ENCODE measurements around the gene TCF7L2.

Gene TCF7L2

DNA sequence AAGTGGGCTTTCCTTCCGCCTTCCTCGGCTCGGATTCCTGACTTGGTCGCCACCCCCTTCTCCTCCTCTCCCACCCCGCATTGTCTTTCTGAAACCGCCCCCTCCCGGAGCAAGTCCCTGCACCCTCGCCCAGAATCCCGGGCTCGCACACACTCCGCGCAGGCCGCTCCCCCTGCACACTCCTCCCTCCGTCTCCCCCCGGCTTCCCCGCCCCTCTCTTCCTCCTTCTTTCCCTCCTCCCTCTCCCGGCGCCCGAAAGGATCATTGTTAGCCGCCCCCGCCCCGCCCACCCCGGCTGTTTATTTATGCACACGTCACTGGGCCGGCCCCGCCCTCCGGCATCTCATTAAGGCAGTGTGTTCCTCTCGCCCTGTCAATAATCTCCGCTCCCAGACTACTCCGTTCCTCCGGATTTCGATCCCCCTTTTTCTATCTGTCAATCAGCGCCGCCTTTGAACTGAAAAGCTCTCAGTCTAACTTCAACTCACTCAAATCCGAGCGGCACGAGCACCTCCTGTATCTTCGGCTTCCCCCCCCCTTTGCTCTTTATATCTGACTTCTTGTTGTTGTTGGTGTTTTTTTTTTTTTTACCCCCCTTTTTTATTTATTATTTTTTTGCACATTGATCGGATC is at the start of gene TCF7L2:
Gene TCF7L2, plus strand, starts transcription at position 373 of the 633 bp plus-strand sequence. CDS start 510 bp downstream, outside the sequence.
- CTCF ChIA-PET = interaction anchor here (0.6 to 1.4 kb wide), 3 partner anchors 193 to 1001 kb away, joined by 3 to 4 read pairs (median 3); no protein-coding TSS in a partner anchor
- H3K27ac ChIP-seq = peak within 1 kb of the TSS; percentile 97
- peak; percentile 96 for DNase-seq (ENCODE audit: low spot score)
- TF ChIP-seq, protein P1, sequence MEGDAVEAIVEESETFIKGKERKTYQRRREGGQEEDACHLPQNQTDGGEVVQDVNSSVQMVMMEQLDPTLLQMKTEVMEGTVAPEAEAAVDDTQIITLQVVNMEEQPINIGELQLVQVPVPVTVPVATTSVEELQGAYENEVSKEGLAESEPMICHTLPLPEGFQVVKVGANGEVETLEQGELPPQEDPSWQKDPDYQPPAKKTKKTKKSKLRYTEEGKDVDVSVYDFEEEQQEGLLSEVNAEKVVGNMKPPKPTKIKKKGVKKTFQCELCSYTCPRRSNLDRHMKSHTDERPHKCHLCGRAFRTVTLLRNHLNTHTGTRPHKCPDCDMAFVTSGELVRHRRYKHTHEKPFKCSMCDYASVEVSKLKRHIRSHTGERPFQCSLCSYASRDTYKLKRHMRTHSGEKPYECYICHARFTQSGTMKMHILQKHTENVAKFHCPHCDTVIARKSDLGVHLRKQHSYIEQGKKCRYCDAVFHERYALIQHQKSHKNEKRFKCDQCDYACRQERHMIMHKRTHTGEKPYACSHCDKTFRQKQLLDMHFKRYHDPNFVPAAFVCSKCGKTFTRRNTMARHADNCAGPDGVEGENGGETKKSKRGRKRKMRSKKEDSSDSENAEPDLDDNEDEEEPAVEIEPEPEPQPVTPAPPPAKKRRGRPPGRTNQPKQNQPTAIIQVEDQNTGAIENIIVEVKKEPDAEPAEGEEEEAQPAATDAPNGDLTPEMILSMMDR (conservative IDR thresholded peaks at IDR 0.05; ENCODE audit: low read depth) = no peak
- POLR2A ChIA-PET (ENCODE audit: low non-redundant PET) = interaction anchor here (0.5 to 0.6 kb wide), 3 partner anchors 44 to 142 kb away, joined by 3 to 4 read pairs (median 3); no protein-coding TSS in a partner anchor

DNA sequence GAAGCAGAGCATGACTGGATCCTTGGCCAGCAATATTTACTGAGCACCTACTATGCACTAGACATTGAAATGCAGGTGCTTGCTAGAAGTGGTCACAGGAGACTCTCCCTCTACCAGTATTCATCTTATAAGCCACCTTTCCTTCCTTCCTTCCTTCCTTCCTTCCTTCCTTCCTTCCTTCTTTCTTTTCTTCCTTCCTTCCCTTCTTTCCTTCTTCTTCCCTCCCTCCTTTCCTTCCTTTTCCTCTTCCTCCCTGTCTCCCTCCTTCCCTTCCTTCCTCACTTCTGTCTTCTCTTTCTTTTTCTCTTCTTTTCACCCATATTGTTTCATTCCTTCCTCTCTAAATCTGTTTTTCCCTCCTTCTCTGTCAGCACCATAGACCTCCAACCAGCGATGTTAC is 47.3 kb upstream of the TCF7L2 start:
- CTCF ChIA-PET = no interaction called here

DNA sequence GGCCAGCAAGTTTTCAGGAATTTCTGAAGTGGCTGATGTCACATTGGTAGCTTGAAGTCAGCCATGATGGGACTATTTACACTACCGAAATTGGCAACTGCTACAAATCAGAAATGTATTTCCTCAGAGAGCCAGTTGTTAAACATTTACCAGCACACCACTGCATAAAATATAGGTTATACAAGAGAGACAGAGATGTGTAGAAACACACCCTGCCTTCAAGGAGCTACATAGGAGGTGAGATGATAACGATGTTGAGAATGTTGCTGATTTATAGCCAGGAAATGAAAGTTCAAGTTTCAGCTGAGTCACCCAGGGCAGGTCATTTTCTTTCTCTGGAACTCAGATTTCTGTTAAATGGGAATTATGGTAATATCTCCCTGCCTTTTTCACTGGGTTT is 46.0 kb upstream of the TCF7L2 start:
- DNase-seq (ENCODE audit: low spot score) = peak; percentile 69
- TF ChIP-seq, protein P1 (conservative IDR thresholded peaks at IDR 0.05; ENCODE audit: low read depth) = no peak
- POLR2A ChIA-PET (ENCODE audit: low non-redundant PET) = interaction anchor here (0.6 kb wide), 1 partner anchor 293 kb away, joined by 5 read pairs; no protein-coding TSS in a partner anchor
- CTCF ChIA-PET = no interaction called here
- H3K27ac ChIP-seq = no peak overlapping the region

More for the DNA sequence above, 47.3 kb upstream of the TCF7L2 start:
- H3K27ac ChIP-seq = no peak overlapping the region
- POLR2A ChIA-PET (ENCODE audit: low non-redundant PET) = no interaction called here
- no peak for DNase-seq (ENCODE audit: low spot score)
- TF ChIP-seq, protein P1 (conservative IDR thresholded peaks at IDR 0.05; ENCODE audit: low read depth) = no peak

DNA sequence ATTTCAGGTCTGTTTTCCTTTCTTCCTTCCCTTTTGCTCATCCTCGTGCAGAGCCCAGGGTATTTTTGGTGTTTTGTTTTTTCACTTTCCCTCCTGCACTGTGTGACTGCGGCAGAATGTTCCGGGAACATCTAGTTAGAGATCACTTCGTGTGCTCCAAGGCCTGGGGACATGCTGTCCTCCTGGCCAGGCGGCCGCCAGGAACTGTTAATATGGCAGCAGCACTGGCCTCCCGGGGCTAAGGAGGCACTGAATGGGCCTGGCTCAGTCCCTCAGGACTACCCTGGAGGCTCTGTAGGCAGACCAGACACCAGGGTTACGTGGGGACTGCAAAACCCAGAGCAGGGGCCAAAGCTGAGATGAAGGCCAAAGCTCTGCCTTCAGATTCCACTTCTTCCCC is 43.1 kb upstream of the TCF7L2 start:
- TF ChIP-seq, protein P1 (conservative IDR thresholded peaks at IDR 0.05; ENCODE audit: low read depth) = no peak
- no peak overlapping the region for H3K27ac ChIP-seq
- no peak for DNase-seq (ENCODE audit: low spot score)
- ChIA-PET CTCF (no interaction called here), POLR2A (ENCODE audit: low non-redundant PET) (no interaction called here)

DNA sequence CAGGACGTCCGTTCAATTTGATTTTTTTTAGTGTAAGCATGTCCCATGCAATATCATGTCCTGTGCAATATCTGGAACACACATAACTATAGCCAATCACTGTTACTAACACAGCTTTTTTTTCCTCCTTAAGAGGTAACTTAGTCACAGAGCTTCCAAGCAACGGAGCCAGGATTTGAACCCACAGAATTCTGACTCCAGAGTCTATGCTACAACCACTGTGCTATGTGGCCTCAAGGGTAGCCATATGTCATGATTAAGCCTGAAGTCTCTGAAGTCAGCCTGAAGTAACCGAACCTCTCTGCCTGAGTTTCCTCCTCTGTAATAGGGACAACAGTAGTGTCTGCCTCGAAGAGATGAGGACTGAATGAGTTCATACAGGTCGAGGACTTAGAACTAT is 42.2 kb upstream of the TCF7L2 start:
- POLR2A ChIA-PET (ENCODE audit: low non-redundant PET) = no interaction called here
- CTCF ChIA-PET = interaction anchor here (0.6 kb wide), 1 partner anchor 264 kb away, joined by 3 read pairs; no protein-coding TSS in a partner anchor
- no peak for DNase-seq (ENCODE audit: low spot score)
- H3K27ac ChIP-seq = no peak overlapping the region
- TF ChIP-seq, protein P1 (conservative IDR thresholded peaks at IDR 0.05; ENCODE audit: low read depth) = no peak

DNA sequence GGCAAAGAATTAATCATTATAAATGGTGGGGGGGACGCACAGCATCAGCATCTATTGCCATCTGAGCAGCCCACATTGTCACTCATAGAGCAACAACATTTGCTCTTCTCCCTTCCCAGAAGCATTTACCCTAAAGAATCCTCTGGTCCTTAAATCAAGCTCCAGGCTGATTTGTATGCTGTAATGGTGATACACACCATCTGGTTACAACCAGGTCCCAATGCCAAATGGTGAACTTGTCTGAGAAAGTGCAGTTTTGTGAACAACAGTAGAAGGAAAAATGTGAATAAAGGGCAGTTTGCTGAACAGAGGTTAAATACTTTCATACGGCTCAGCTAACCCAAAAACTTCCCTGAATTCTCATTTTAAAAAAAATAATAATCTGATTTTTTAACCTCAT is 38.8 kb upstream of the TCF7L2 start:
- DNase-seq (ENCODE audit: low spot score) = no peak
- no peak overlapping the region for H3K27ac ChIP-seq
- POLR2A ChIA-PET (ENCODE audit: low non-redundant PET) = interaction anchor here (0.6 kb wide), 1 partner anchor 808 kb away, joined by 5 read pairs; no protein-coding TSS in a partner anchor
- CTCF ChIA-PET = no interaction called here
- TF ChIP-seq, protein P1 (conservative IDR thresholded peaks at IDR 0.05; ENCODE audit: low read depth) = no peak

Data from RWPE1 (cell line).